ENCODE results near the gene ASAH2.

ASAH2 gene

GRCh38 chr10:50232261-50232639 is 19.1 kb downstream of the ASAH2 start:
- no peaks in the 10 kb centered on the region for H3K27me3 ChIP-seq (replicated peaks; ENCODE audit: insufficient read depth, low read length)
- H4K20me1 ChIP-seq (ENCODE audit: insufficient read depth, low read length), result no peaks in the 10 kb centered on the region
- no peak overlapping the region for H3K4me2 ChIP-seq (ENCODE audit: low read depth, low read length)
- H3K9ac ChIP-seq (ENCODE audit: low read length), result no peak overlapping the region
- H3K36me3 ChIP-seq (replicated peaks; ENCODE audit: insufficient read depth, low read length), result no peaks in the 10 kb centered on the region
- H3K27ac ChIP-seq (ENCODE audit: low read length), result no peak overlapping the region
- H3K4me3 ChIP-seq (ENCODE audit: low read length), result no peak overlapping the region
- H2AFZ ChIP-seq (ENCODE audit: low read length), result no peak overlapping the region
- no peaks in the 10 kb centered on the region for H3K79me2 ChIP-seq (ENCODE audit: low read length)
- H3F3A ChIP-seq (ENCODE audit: insufficient read depth, low read length), result no peaks in the 10 kb centered on the region
- no peaks in the 10 kb centered on the region for H3K4me1 ChIP-seq (ENCODE audit: low read length)
- TF ChIP-seq EZH2phosphoT487 (IDR thresholded peaks at IDR 0.05; ENCODE audit: low read length), result no peak
- no peak for TF ChIP-seq CTCF (IDR thresholded peaks at IDR 0.05; ENCODE audit: low read length)
- no peak for TF ChIP-seq EZH2 (optimal IDR thresholded peaks at IDR 0.05; ENCODE audit: low read depth, low read length)
- no peak for DNase-seq
- H3K9me2 ChIP-seq (replicated peaks; ENCODE audit: insufficient read depth, low read length), result no peaks in the 10 kb centered on the region
- H3K9me3 ChIP-seq (replicated peaks; ENCODE audit: insufficient read depth, low read length), result no peaks in the 10 kb centered on the region

GRCh38 chr10:50231515-50232260 is 19.6 kb downstream of the ASAH2 start:
- H3K79me2 ChIP-seq (ENCODE audit: low read length), result no peaks in the 10 kb centered on the region
- no peak for TF ChIP-seq EZH2phosphoT487 (IDR thresholded peaks at IDR 0.05; ENCODE audit: low read length)
- no peak for TF ChIP-seq EZH2 (optimal IDR thresholded peaks at IDR 0.05; ENCODE audit: low read depth, low read length)
- TF ChIP-seq CTCF (IDR thresholded peaks at IDR 0.05; ENCODE audit: low read length), result no peak
- no peaks in the 10 kb centered on the region for H3F3A ChIP-seq (ENCODE audit: insufficient read depth, low read length)
- no peaks in the 10 kb centered on the region for H4K20me1 ChIP-seq (ENCODE audit: insufficient read depth, low read length)
- no peaks in the 10 kb centered on the region for H3K9me2 ChIP-seq (replicated peaks; ENCODE audit: insufficient read depth, low read length)
- H2AFZ ChIP-seq (ENCODE audit: low read length), result no peak overlapping the region
- H3K27me3 ChIP-seq (replicated peaks; ENCODE audit: insufficient read depth, low read length), result no peaks in the 10 kb centered on the region
- no peak overlapping the region for H3K9ac ChIP-seq (ENCODE audit: low read length)
- no peak for DNase-seq
- H3K4me2 ChIP-seq (ENCODE audit: low read depth, low read length), result no peak overlapping the region
- H3K9me3 ChIP-seq (replicated peaks; ENCODE audit: insufficient read depth, low read length), result no peaks in the 10 kb centered on the region
- no peak overlapping the region for H3K4me3 ChIP-seq (ENCODE audit: low read length)
- no peaks in the 10 kb centered on the region for H3K36me3 ChIP-seq (replicated peaks; ENCODE audit: insufficient read depth, low read length)
- no peaks in the 10 kb centered on the region for H3K4me1 ChIP-seq (ENCODE audit: low read length)
- no peak overlapping the region for H3K27ac ChIP-seq (ENCODE audit: low read length)

- DNase-seq, result no peak
- Histone ChIP-seq H3K4me1 (ENCODE audit: low read length) (no peaks in the 10 kb centered on the region), H3K36me3 (replicated peaks; ENCODE audit: insufficient read depth, low read length) (no peaks in the 10 kb centered on the region), H3K9ac (ENCODE audit: low read length) (no peak overlapping the region), H3K4me2 (ENCODE audit: low read depth, low read length) (no peak overlapping the region), H2AFZ (ENCODE audit: low read length) (no peak overlapping the region), H3F3A (ENCODE audit: insufficient read depth, low read length) (no peaks in the 10 kb centered on the region), H3K9me2 (replicated peaks; ENCODE audit: insufficient read depth, low read length) (no peaks in the 10 kb centered on the region), H3K4me3 (ENCODE audit: low read length) (no peak overlapping the region), H4K20me1 (ENCODE audit: insufficient read depth, low read length) (no peaks in the 10 kb centered on the region), H3K27ac (ENCODE audit: low read length) (no peak overlapping the region), H3K27me3 (replicated peaks; ENCODE audit: insufficient read depth, low read length) (no peaks in the 10 kb centered on the region), H3K79me2 (ENCODE audit: low read length) (no peaks in the 10 kb centered on the region), H3K9me3 (replicated peaks; ENCODE audit: insufficient read depth, low read length) (no peaks in the 10 kb centered on the region)
- TF ChIP-seq EZH2phosphoT487 (IDR thresholded peaks at IDR 0.05; ENCODE audit: low read length) (no peak), CTCF (IDR thresholded peaks at IDR 0.05; ENCODE audit: low read length) (no peak), EZH2 (optimal IDR thresholded peaks at IDR 0.05; ENCODE audit: low read depth, low read length) (no peak)
These were observed 21.9 kb downstream of the ASAH2 start for GRCh38 chr10:50229460-50229859.

All from MM.1S (cell line).